Fibroblast of skin of right biceps (primary cell): ENCODE results near the gene ECE1.

ENCODE experiments used
- DNase-seq: peaks from one replicate; pipeline ENCODE4 v3.0.0-alpha.2; 2013

ECE1 gene

GRCh38 chr1:21266119-21266774 is 24.0 kb downstream of the ECE1 start:
- DNase-seq: no peak

- DNase-seq: no peak
Observed at GRCh38 chr1:21265644-21266043, 24.6 kb downstream of the ECE1 start.

GRCh38 chr1:21264898-21265297 is 25.4 kb downstream of the ECE1 start:
- peak; percentile 21 for DNase-seq

- no peak for DNase-seq
Observed at GRCh38 chr1:21263653-21264225, 26.5 kb downstream of the ECE1 start.

DNA sequence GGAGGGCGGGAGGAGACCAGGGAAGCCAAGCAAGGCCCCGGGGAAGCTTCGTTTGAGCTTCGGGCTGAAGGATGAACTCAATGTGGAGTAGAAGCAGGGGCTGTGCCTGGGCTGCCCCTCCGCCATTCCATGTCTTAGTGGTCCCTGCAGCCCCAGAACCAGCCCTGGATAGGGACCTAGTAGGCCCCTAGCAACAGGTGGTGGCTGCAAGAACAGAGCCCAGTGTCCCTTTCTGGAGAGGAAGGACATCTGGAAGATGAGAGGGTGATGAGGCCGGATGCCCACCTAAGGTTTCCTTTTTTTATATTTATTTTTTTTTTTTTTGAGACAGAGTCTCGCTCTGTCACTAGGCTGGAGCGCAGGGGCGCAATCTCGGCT is 27.2 kb downstream of the ECE1 start:
- no peak for DNase-seq

GRCh38 chr1:21262293-21263051 is 27.8 kb downstream of the ECE1 start:
- peak; percentile 79 for DNase-seq

- peak; percentile 94 for DNase-seq
Observed at GRCh38 chr1:21261551-21262292, 28.5 kb downstream of the ECE1 start.

DNA sequence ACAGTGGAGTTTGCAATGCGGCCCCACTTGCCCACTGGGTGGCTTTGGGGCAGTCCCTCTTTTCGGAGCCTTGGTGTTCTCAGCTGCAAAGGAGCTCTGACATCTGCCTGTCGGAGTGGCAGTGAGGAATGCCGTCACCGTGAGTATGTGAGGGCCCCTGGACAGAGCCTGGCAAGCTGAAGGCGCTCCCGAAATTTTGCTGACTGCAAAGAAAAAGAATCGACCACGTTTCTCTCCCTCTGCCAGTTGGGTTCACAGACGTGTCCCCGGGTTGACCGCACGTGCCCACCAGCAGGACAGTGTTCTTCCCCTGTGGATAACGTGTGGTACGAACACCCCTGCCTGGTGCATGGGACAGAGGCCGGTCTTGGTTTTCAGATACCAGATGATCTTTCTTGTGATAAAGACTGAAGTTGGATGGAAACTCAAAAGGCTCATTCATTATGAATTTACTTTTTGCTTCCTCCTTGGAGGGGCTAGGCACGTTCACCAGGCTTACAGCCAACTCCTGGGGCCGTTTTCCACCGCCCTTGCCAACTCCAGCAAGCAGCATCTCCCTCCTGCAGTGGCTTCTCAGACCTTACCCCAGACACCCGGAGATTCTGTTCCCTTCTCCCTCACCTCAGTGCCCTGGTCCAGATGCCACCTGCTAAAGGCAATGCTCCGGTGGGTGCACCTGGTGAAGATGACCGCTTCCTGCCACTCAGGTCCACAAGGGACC is 29.7 kb downstream of the ECE1 start:
- no peak for DNase-seq

DNA sequence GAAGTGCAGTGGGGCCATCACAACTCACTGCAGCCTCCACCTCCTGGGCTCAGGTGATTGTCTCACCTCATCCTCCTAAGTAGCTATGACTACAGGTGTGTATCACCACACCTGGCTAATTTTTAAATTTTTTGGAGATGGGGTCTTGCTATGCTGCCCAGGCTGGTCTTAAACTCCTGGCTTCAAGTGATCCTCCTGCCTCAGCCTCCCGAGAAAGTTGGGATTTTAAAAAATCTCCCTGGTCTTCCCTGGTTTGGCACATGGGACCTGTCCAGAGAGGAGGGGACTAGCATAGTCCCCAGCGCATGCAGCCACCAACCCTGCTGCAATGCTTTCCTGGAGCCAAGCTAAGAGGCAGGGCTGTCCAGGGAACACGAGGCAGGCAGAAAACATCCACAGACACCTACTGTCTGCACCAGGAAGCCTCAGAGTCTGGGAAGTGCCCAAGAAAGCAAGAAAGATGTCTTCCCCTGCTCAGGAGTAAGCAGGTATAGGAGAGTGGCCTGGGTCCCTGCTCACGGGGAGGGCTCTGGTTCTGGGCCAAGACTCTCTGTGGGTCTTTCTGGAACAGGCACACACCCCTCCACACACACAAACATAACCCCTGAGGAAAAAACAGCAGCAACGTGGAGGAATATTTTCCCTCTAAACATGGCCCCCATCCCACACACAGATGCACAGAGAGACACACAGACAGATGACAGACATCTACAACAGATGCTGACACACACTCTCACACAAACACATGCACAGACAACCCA is 30.8 kb downstream of the ECE1 start:
- DNase-seq: no peak

DNA sequence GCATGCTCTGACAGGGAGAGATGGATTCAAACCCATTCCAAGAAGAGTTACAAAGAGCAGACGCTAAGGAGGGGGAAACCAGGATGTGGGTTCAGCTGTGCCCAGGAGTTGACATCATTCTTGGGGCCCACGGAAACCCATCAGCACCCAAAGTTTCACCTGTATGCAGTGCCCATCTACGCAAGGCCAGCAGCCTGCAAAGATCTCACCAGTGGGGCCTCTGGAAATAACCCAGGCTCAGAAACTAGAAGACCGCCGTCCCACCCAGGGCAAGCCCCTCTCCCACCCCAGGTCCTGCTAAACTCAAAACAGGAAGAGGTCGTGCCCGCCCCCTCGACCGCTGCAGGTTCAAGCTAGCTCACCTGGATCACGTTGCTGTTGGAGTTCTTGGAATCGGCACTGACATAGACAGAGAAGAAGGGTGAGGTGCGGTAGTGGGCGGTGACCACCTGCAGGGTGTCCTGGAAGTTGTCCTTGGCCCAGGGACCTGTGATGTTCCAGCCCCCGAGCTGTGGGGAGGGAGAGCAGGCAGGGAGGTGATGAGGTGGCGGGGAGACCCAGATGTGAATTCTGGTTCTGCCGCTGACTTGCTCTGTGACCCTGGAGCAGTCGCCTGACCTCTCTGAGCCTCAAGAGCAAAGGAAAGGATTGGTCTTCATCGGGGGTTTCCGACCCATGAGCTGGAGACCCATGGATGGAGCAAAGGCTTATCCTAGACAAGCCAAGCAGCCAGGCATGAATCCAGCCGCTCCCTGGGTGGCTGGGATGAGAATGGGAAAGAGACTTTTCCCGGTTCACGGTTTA is 31.7 kb downstream of the ECE1 start:
- no peak for DNase-seq

- DNase-seq: no peak
Observed at GRCh38 chr1:21257431-21258135, 32.7 kb downstream of the ECE1 start.

DNA sequence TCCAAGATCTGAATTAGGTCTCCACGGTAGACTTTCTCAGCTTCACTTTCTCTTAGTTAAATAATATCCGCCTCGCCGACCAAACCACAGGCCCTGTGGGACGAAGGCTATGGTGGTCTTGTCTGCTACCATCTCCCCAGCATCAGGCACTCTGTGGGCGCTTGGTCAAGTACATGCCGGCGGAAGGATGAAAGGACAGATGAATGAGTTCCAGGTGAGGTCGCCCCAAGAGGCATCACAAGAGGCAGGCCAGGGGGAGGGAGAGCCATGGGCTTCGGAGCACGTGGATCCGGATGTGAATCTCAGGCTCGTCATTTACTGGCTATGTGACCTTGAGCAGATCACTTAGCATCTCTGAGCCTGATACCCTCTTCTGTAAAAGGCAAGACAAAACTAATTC is 33.5 kb downstream of the ECE1 start:
- no peak for DNase-seq

DNA sequence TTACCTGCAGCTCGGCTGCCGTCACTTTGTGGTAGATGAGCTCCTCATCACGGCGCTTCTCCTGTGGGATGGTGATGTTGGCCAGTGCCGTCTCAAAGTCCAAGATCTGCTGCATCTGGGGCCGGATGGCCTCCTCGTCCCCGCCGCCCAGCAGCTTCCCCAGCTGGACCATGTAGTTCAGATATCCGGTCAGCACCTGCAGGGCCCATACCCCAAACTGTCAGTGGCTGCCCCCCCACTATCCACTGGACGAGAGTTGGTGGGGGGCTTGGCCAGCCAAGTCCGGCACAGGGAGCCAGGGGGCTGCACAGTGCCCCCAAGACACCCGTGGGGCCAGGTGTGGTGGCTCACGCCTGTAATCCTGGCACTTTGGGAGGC is 34.3 kb downstream of the ECE1 start:
- DNase-seq: no peak

GRCh38 chr1:21255284-21255942 is 34.9 kb downstream of the ECE1 start:
- peak; percentile 77 for DNase-seq

GRCh38 chr1:21254335-21254951 is 35.8 kb downstream of the ECE1 start:
- no peak for DNase-seq

GRCh38 chr1:21251773-21252471 is 38.3 kb downstream of the ECE1 start:
- DNase-seq: peak; percentile 84

GRCh38 chr1:21249940-21250493 is 40.2 kb downstream of the ECE1 start:
- no peak for DNase-seq

- no peak for DNase-seq
Observed at GRCh38 chr1:21247892-21248715, 42.2 kb downstream of the ECE1 start.
